Upper lobe of right lung (tissue), 1 donor: ENCODE measurements around the gene NRL. TPM values are rescaled to one million over a fixed set of nuclear protein-coding genes. Genes with fewer than 3 reads are reported as not detected.

Source experiments
- ATAC-seq: fragments of 200-7000 bp; cut with Tn5 transposase; one replicate; pipeline ENCODE4 v1.9.1; 2020; ENCODE audit warnings: mild to moderate bottlenecking, moderate library complexity
- DNase-seq: peaks from one replicate; pipeline ENCODE4 v3.0.0-alpha.2; 2020
- H3K27ac ChIP-seq: fragments of 200-600 bp; one replicate; pipeline ENCODE4 v1.8.0; 2022
- H3K27me3 ChIP-seq: fragments of 200-600 bp; one replicate; pipeline ENCODE4 v1.8.0; 2022; ENCODE audit warnings: mild to moderate bottlenecking
- H3K36me3 ChIP-seq: fragments of 200-600 bp; one replicate; pipeline ENCODE4 v1.8.0; 2022
- H3K4me1 ChIP-seq: fragments of 200-600 bp; one replicate; pipeline ENCODE4 v1.8.0; 2022
- H3K4me3 ChIP-seq: fragments of 200-600 bp; one replicate; pipeline ENCODE4 v1.8.0; 2022; ENCODE audit warnings: mild to moderate bottlenecking
- H3K9me3 ChIP-seq: fragments of 200-600 bp; one replicate; pipeline ENCODE4 v1.8.0; 2022
- CTCF ChIP-seq: fragments of 200-600 bp; IDR thresholded peaks from one replicate; pipeline ENCODE4 v1.8.0; 2022; ENCODE audit warnings: antibody characterized with exemption
- intact Hi-C: fragments of 100-400 bp; cut with DNase I; formaldehyde crosslinking; loops from one replicate; pipeline ENCODE4 v1.11.0; 2022
- total RNA-seq: library from RNA; stranded (reverse); fragmentation: NEBNext Ultra II Directional; extraction: Animal tissue kit (Norgen Biotek cat#: 25700); gene quantifications from one replicate; pipeline ENCODE4 v1.2.1, GENCODE V29; 2021
- donor health status: DM: no; HTN: yes; CAD: no; lungs with severe emphysema.

Gene NRL
- total RNA-seq, 1 donor from 2014 or later: 2.8 TPM

GRCh38 chr14:24067133-24068082 is 47.3 kb downstream of the NRL start:
- H3K36me3 ChIP-seq: no peaks in the 10 kb centered on the region
- intact Hi-C loops: no loop called here
- TF ChIP-seq CTCF: no peak
- H3K4me1 ChIP-seq: no peaks in the 10 kb centered on the region
- no peaks in the 10 kb centered on the region for H3K27me3 ChIP-seq
- H3K9me3 ChIP-seq: no peaks in the 10 kb centered on the region
- no peak overlapping the region for H3K27ac ChIP-seq
- no peak overlapping the region for H3K4me3 ChIP-seq
- DNase-seq (peak; percentile 19), ATAC-seq (no peak)

- TF ChIP-seq CTCF: no peak
- intact Hi-C loops: no loop called here
- no peak for ATAC-seq
Observed at GRCh38 chr14:24066496-24067132, 48.1 kb downstream of the NRL start.

GRCh38 chr14:24065408-24065807 is 49.3 kb downstream of the NRL start:
- Histone ChIP-seq H3K27ac (no peak overlapping the region), H3K4me3 (no peak overlapping the region), H3K27me3 (no peaks in the 10 kb centered on the region), H3K4me1 (no peaks in the 10 kb centered on the region), H3K36me3 (no peaks in the 10 kb centered on the region), H3K9me3 (no peaks in the 10 kb centered on the region)
- DNase-seq (peak; percentile 30), ATAC-seq (no peak)
- intact Hi-C loops: no loop called here
- TF ChIP-seq CTCF: no peak

More at GRCh38 chr14:24066496-24067132, 48.1 kb downstream of the NRL start:
- no peaks in the 10 kb centered on the region for H3K9me3 ChIP-seq
- no peaks in the 10 kb centered on the region for H3K4me1 ChIP-seq
- no peaks in the 10 kb centered on the region for H3K36me3 ChIP-seq
- no peak overlapping the region for H3K4me3 ChIP-seq
- H3K27ac ChIP-seq: no peak overlapping the region
- peak; percentile 43 for DNase-seq
- H3K27me3 ChIP-seq: no peaks in the 10 kb centered on the region

GRCh38 chr14:24064856-24065255 is 49.9 kb downstream of the NRL start:
- no peak for TF ChIP-seq CTCF
- DNase-seq (peak; percentile 42), ATAC-seq (no peak)
- Histone ChIP-seq H3K4me1 (no peaks in the 10 kb centered on the region), H3K4me3 (no peak overlapping the region), H3K36me3 (no peaks in the 10 kb centered on the region), H3K9me3 (no peaks in the 10 kb centered on the region), H3K27me3 (no peaks in the 10 kb centered on the region), H3K27ac (no peak overlapping the region)
- intact Hi-C loops: no loop called here

- H3K27me3 ChIP-seq: no peaks in the 10 kb centered on the region
- no peak overlapping the region for H3K27ac ChIP-seq
- no peaks in the 10 kb centered on the region for H3K4me1 ChIP-seq
- TF ChIP-seq CTCF: no peak
- DNase-seq: peak; percentile 37
- H3K4me3 ChIP-seq: no peak overlapping the region
- no peaks in the 10 kb centered on the region for H3K36me3 ChIP-seq
- no peak for ATAC-seq
- no peaks in the 10 kb centered on the region for H3K9me3 ChIP-seq
- intact Hi-C loops: no loop called here
Observed at GRCh38 chr14:24064091-24064795, 50.5 kb downstream of the NRL start.
